Stimulated activated CD8-positive, alpha-beta memory T cell treated with anti-CD3 and anti-CD28 coated beads, Interleukin-2, amount 100 ng/mL, for 1 hour (primary cell): ENCODE results near the gene CCNA2.

Experiments
- DNase-seq, 2 donors: peaks; one replicate each; pipeline ENCODE4 v3.0.0-alpha.2; 2020; ENCODE audit warnings: low read depth in 2 of 2

Gene CCNA2

GRCh38 chr4:121776610-121777401, 46.9 kb downstream of the CCNA2 start:
- DNase-seq, result no peak

GRCh38 chr4:121773883-121774282, 49.8 kb downstream of the CCNA2 start:
- no peak for DNase-seq

GRCh38 chr4:121771869-121772268, 51.8 kb downstream of the CCNA2 start:
- DNase-seq, result no peak

- DNase-seq, result no peak
Measured at GRCh38 chr4:121769341-121769740, 54.3 kb downstream of the CCNA2 start.

GRCh38 chr4:121767166-121767565, 56.5 kb downstream of the CCNA2 start:
- DNase-seq, result no peak
